GM19099 (cell line): ENCODE results near the gene MBD6.

Source experiments
- POLR2A ChIP-seq: IDR thresholded peaks from 3 replicates; pipeline ENCODE4 v1.6.1; 2011; ENCODE audit warnings: low read depth; ENCODE audit not compliant: insufficient read length; ENCODE audit errors: extremely low read depth

Gene MBD6, protein sequence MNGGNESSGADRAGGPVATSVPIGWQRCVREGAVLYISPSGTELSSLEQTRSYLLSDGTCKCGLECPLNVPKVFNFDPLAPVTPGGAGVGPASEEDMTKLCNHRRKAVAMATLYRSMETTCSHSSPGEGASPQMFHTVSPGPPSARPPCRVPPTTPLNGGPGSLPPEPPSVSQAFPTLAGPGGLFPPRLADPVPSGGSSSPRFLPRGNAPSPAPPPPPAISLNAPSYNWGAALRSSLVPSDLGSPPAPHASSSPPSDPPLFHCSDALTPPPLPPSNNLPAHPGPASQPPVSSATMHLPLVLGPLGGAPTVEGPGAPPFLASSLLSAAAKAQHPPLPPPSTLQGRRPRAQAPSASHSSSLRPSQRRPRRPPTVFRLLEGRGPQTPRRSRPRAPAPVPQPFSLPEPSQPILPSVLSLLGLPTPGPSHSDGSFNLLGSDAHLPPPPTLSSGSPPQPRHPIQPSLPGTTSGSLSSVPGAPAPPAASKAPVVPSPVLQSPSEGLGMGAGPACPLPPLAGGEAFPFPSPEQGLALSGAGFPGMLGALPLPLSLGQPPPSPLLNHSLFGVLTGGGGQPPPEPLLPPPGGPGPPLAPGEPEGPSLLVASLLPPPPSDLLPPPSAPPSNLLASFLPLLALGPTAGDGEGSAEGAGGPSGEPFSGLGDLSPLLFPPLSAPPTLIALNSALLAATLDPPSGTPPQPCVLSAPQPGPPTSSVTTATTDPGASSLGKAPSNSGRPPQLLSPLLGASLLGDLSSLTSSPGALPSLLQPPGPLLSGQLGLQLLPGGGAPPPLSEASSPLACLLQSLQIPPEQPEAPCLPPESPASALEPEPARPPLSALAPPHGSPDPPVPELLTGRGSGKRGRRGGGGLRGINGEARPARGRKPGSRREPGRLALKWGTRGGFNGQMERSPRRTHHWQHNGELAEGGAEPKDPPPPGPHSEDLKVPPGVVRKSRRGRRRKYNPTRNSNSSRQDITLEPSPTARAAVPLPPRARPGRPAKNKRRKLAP

DNA sequence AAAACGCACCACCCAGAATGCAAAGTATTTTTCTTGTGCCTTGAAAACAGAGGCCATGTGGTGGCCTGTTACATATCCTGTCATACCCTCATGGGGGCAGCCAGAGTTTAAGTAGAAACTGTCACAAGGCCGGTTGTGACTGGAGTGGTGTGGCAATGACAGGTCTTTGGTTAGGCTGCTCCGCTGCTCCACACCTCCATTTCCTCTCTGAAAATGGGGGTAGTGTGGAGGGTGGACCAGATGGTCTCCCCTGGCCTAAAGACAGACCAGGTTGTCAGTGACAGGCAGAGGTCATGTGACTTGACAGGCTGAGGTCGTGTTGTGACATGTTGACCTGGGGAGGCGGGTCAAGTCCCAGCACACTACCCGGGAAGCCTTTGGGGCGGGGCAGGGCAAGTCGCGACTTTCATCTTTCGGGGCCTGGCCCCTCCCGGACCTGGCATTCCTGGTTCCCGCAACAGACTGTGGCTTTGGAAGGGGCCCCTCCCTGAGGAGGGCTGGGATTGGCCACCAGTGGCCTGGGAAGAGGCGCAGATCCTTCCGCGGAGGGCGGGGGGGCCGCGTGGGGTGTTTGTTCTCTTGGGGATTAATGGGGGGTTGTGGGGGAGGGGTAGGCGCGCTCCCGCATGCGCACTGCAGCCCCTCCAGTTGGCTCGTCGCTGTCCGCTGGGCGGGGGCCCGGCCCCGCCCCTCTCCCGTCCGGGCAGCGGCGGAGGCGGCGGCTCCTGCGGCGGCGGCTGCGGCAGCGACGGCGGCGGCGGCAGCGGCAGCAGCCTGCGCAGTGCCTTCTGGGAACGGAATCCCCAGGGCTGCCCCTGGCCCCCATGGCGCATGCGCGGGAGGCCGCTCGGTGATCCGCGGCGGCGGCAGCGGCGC lies at the start of gene MBD6:
MBD6 (plus strand) TSS at position 814 of the 876 bp plus-strand sequence. CDS start 1,480 bp downstream, outside the sequence.
- TF ChIP-seq POLR2A, result peak; percentile 67

DNA sequence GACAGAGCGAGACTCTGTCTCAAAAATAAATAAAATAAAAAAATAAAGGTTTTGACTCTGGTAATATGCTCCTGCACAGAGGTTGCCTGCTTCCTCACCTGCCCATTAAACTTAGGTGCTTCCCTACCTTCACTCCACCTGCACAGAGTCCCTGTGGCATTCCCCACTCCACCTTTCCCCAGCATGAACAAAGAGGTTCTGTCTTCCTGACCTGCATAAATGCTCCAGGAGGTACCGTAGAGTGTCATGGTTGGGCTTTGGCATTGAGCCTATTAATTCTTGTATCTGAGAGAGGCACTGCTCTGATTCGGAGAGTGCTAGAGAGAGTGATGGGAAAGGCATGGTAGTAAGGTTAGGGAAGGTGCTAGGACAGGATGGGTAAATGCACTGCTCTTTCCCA lies 49.2 kb upstream of the MBD6 start:
- no peak for TF ChIP-seq POLR2A

DNA sequence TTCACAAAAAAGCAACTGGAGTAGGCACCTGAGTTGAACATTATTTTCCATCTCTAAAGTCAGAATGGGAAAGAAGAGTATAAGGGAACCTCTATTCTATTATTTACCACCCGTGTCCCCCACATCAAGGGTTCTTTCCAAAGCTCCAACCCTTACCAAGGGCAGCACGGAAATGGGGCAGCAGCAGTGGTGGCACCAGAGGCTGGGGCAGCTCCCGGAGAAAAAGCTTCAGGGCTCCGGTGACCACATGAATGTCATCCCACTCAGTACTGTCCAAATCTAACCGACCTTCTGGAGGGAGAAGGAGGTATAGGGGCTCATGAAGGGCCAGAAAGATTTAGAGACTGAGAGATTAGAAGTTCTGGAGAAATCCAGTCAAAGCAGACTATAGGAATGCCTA lies 48.7 kb upstream of the MBD6 start:
- TF ChIP-seq POLR2A, result no peak

- TF ChIP-seq POLR2A, result no peak
These were observed 48.2 kb upstream of the MBD6 start for GRCh38 chr12:57474430-57474829.

- no peak for TF ChIP-seq POLR2A
These were observed 47.8 kb upstream of the MBD6 start for GRCh38 chr12:57474862-57475261.

DNA sequence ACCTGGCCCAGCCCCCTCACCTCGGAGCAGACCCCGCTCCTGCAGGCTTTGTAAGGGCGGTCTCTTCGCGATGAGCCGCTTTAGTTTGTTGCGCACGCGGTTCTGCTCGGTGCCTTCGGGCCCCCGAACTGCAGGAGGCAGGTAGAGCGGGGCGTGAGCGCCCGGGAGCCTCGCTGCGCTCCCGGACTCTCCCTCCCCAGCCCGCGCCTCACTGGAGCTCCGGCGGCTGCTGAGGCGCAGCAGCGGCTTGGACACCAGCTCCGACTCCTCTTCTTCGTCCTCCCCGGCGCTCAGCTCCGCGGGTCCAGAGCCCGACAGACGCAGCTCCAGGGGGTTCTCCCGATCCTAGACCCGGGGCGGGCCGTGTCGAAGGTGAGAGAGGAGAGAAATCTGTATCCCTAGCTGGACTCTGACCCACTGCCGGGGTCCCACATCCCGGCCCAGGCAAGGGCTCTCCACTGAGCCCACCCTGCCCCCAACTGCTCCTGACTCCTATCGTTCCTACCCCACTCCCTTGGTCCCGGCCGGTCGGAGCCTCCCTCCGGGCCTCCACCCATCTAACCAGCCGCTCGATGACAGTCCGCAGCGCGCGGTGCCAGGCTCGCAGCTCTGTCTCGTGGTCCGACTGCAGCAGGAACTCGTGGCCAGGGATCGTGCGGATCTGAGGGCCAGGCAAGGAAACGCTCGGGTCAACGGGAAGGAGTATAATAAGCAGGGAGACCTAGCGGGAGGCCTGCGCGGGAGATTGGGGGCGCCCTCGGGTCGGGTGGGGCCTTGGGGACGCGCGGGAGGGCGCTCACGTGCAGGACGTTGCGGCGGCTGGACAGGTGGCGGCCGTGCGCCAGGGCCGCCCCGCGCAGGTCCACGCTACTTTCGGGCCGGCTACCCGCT lies 47.1 kb upstream of the MBD6 start:
- TF ChIP-seq POLR2A, result no peak

DNA sequence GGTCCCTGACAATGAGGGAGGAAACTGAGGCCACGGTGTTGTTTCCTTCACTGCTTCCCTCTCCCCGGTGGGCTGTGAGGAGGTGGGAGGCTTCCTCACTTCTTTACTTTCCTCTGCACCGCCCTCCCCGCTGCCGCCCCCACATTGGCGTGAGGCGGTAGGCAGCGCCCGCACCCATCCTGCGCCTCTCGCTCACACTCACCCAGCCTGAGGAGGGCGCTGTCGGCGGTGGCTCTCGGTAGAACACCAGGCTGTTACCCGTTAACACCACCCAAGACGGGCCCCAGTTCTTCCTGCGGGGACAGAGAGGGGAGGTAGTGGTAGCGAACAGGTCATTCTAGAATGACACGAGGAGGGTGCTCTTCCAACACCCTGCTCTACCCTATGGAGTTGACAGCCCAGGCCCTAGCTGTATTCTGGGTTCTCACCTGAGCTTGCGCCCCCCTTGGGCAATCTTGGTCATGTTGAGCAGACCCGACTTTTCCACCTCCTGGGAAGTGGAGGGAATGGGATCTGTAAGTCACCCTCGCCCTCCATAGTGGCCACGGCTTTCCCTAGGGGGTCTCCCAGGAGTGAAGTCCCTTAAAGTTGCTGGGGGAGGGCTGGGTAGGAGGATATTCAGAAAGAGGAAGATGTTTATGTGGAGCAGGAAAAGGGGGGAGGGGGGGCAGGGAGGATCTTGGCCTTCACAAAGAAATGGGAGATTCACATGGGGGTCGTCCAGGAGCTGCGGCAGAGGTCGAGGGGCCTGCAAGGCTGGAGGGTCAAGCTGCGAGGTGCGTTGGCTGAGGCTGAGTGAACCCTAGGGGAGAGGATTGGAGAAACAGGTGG lies 46.2 kb upstream of the MBD6 start:
- peak; percentile 47 for TF ChIP-seq POLR2A

DNA sequence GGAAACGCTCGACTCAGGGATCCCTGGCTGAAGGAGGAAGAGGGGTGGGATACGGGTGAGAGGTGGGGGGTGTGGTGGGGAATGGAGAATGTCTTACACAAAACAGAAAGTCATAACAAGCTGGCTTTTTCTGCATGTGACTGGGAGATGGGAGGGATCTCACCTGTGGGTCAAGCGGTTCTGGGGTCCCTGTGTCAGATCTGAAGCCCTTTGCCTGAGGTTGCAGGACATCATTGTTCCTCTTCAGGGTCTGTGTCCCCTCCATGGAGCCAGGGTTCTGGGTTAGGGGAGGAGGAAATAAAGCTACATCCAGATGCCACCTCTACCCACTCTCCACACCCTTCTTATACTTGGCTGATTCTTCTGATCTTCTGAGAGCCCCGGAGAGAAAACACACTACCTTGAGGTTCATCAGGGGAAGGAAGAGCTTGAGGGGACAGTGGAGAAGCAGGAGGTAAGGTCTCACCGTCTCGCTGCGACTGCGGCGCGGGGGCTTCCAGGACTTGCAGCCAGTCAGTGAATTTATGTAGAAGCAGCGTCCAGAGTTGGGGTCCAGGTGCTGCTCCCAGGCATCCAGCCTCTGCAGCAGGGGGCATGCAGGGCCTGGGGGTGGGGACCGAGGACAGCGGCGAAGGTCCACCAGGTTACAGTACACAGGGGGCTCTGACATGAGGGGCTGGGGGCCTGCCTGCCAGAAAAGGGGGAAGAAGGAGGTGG lies 45.5 kb upstream of the MBD6 start:
- TF ChIP-seq POLR2A, result no peak

DNA sequence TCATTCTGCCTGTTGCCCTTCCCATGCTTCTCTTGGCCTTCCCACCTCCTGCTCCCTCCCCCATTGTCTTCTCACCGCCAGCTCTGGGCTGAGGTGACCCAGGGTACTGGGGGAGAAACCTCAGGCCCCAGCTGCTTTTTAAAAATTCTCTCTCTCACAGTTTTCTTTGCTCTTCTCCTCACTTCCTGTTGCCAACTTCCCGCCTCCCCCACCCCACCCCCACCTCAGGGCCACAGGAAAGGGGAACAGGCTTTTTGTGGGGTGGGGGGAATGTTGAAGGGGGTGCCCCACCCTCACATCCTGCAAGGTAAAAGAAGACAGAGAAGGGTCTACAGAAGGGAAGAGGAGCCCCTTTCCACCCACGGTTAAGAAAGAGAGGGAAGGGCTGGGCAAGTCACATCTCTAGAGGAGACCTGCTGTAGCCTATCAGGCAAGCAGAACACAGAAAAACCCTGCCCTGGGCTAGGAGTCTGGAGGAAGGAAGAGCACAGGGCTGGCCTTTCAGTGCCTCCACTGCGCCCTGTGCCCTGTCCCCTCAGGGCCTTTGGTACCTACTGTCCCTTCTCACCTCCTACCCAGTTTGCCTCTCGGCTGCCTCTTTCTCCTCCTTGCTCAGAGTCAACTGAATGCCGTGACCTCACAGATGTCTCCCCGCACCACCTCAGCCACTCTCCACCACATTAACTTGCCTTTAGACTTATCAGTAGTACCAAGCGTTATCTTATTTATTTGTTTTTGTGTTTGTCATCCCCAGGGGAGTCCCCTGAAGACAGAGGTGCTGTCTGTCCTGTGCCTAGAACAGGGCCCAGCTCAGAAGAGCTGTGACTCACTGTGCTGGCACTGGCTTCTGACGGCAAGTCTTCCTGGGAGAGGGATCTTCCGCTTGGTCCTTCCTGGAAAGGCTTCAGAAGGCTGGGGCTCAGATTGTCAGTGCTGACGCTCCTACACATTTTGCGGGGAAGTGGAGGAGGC lies 44.6 kb upstream of the MBD6 start:
- peak; percentile 52 for TF ChIP-seq POLR2A

DNA sequence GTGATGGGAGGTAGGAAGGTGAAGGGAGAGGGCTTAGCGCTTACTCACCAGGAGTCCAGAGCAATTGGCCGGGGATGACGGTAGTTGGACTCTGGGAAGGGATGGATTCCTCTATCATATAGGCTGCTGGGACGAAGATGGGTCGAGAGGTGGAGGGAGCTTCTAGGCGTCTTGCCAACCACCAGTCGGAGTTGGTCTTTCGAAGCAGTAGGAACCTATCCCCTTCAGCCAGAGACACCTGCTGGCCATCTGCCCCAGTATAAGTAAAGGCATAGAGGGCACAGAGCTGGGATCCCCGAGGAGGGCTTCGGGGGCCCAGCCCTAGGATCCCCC lies 43.6 kb upstream of the MBD6 start:
- TF ChIP-seq POLR2A, result no peak

GRCh38 chr12:57479376-57480115 lies 43.1 kb upstream of the MBD6 start, which contains the start of gene ARHGAP9:
Gene ARHGAP9 (minus strand): TSS chr12:57479866. CDS start chr12:57479406, 460 bp downstream.
- peak; percentile 30 for TF ChIP-seq POLR2A
